ENCODE data around the gene BTK.

GRCh38 chrX:101362757-101363156, 23.2 kb downstream of the BTK start:
- no peak for TF ChIP-seq CTCF (IDR thresholded peaks at IDR 0.05 in 4 of 5, conservative IDR thresholded peaks at IDR 0.05 in 1 of 5)
- no peak for TF ChIP-seq POLR2A (IDR thresholded peaks at IDR 0.05)

Data from gastrocnemius medialis (tissue), 4 donors.